K562 (cell line): ENCODE results near the gene LAMB2. TPM values are rescaled to one million over a fixed set of nuclear protein-coding genes. Genes with fewer than 3 reads are reported as not detected.

Source experiments
- microRNA-seq: library from miRNA; unstranded; fragments of <30 nt; microRNA quantifications from one replicate; pipeline ENCODE4, GENCODE V29; 2018; ENCODE audit warnings: borderline microRNAs expressed
- polyA plus RNA-seq, 8 experiments: library from polyadenylated mRNA; depleted of rRNA in 4 of 8; stranded (reverse) in 5 of 8; unstranded in 3 of 8; fragments of >200 nt; fragmentation: Nextera tagmentation in 2 of 8; fragmentation: Illumina TruSeq in 1 of 8; extraction: Ambion mirVana in 2 of 8; extraction: Trizol in 1 of 8; gene quantifications; 2 replicates each; pipeline versions ENCODE4 v1.2.1 to v1.2.3, GENCODE V29; 2011 to 2014; ENCODE audit warnings: inconsistent platforms in 1 of 8, missing spikeins in 1 of 8
- small RNA-seq: library from RNA; depleted of rRNA; stranded (forward); fragments of <200 nt; gene quantifications from one replicate; pipeline ENCODE3, GENCODE V24; 2014
- total RNA-seq, 7 experiments: library from RNA; depleted of rRNA in 6 of 7; stranded (reverse); fragments of >200 nt in 6 of 7; fragmentation: Illumina TruSeq in 2 of 7; extraction: Trizol in 2 of 7; gene quantifications; 2 replicates each; pipeline versions ENCODE4 v1.2.1 to v1.2.3, GENCODE V29; 2011 to 2021; ENCODE audit warnings: low replicate concordance in 1 of 7

LAMB2 gene
- total and polyA plus RNA-seq, 9 of the 15 experiments (the other 6 are each of a cell fraction or from before 2014, with no cell fraction given): 1.4 to 26.0 (median 16.2) TPM

Small RNAs within 50 kb of the gene (microRNA-seq; reads per million reads assigned to microRNA genes)
- gene MIR6890: not detected

Small RNAs within 50 kb of the gene (small RNA-seq; reads per million reads assigned to genes)
- gene RN7SL182P: not detected

Other genes starting within 250 kb of the LAMB2 start
Only the 7 nearest of the 15 such genes appear.
- 127 and 133 TPM in 2 replicates for gene NDUFAF3, start 110.9 kb downstream of the LAMB2 start, total RNA-seq (2014; rRNA removed)
- gene NDUFAF3, start 110.9 kb downstream of the LAMB2 start, total RNA-seq (2014; rRNA removed; fragmentation: Illumina TruSeq; extraction: Trizol): 17.9 and 22.4 TPM in 2 replicates
- gene NDUFAF3, start 110.9 kb downstream of the LAMB2 start, total RNA-seq (2015; rRNA removed; fragmentation: Illumina TruSeq; extraction: Trizol): 26.5 and 27.7 TPM in 2 replicates
- 73.3 and 77.2 TPM in 2 replicates for gene NDUFAF3, start 110.9 kb downstream of the LAMB2 start, total RNA-seq (2021)
- gene NDUFAF3, start 110.9 kb downstream of the LAMB2 start, polyA plus RNA-seq (2011; rRNA removed): 22.5 and 25.1 TPM in 2 replicates
- 39.8 and 49.8 TPM in 2 replicates for gene NDUFAF3, start 110.9 kb downstream of the LAMB2 start, polyA plus RNA-seq (2014; fragmentation: Illumina TruSeq; extraction: Trizol)
- 10 to 100 TPM; 17.0 to 36.3 TPM for gene NDUFAF3, start 110.9 kb downstream of the LAMB2 start, polyA plus RNA-seq (2014; fragmentation: Nextera tagmentation; extraction: Ambion mirVana)
- gene NDUFAF3, start 110.9 kb downstream of the LAMB2 start, polyA plus RNA-seq (2014; rRNA removed): 64.6 and 75.9 TPM in 2 replicates
- 376 and 506 TPM in 2 replicates for gene IMPDH2, start 103.7 kb downstream of the LAMB2 start, total RNA-seq (2014; rRNA removed)
- gene IMPDH2, start 103.7 kb downstream of the LAMB2 start, total RNA-seq (2014; rRNA removed; fragmentation: Illumina TruSeq; extraction: Trizol): 296 and 320 TPM in 2 replicates
- 359 and 366 TPM in 2 replicates for gene IMPDH2, start 103.7 kb downstream of the LAMB2 start, total RNA-seq (2015; rRNA removed; fragmentation: Illumina TruSeq; extraction: Trizol)
- 315 and 318 TPM in 2 replicates for gene IMPDH2, start 103.7 kb downstream of the LAMB2 start, total RNA-seq (2021)
- 332 and 336 TPM in 2 replicates for gene IMPDH2, start 103.7 kb downstream of the LAMB2 start, polyA plus RNA-seq (2011; rRNA removed)
- gene IMPDH2, start 103.7 kb downstream of the LAMB2 start, polyA plus RNA-seq (2014; fragmentation: Illumina TruSeq; extraction: Trizol): 362 and 391 TPM in 2 replicates
- gene IMPDH2, start 103.7 kb downstream of the LAMB2 start, polyA plus RNA-seq (2014; fragmentation: Nextera tagmentation; extraction: Ambion mirVana): 100 to 1,000 TPM; 426 to 507 TPM
- 352 and 442 TPM in 2 replicates for gene IMPDH2, start 103.7 kb downstream of the LAMB2 start, polyA plus RNA-seq (2014; rRNA removed)
- 54.6 and 59.0 TPM in 2 replicates for gene QRICH1, start 39.0 kb downstream of the LAMB2 start, total RNA-seq (2014; rRNA removed)
- 56.7 and 67.5 TPM in 2 replicates for gene QRICH1, start 39.0 kb downstream of the LAMB2 start, total RNA-seq (2014; rRNA removed; fragmentation: Illumina TruSeq; extraction: Trizol)
- 54.0 and 55.6 TPM in 2 replicates for gene QRICH1, start 39.0 kb downstream of the LAMB2 start, total RNA-seq (2015; rRNA removed; fragmentation: Illumina TruSeq; extraction: Trizol)
- gene QRICH1, start 39.0 kb downstream of the LAMB2 start, total RNA-seq (2021): 74.3 and 81.7 TPM in 2 replicates
- gene QRICH1, start 39.0 kb downstream of the LAMB2 start, polyA plus RNA-seq (2011; rRNA removed): 99.2 and 102 TPM in 2 replicates
- 65.1 and 73.3 TPM in 2 replicates for gene QRICH1, start 39.0 kb downstream of the LAMB2 start, polyA plus RNA-seq (2014; fragmentation: Illumina TruSeq; extraction: Trizol)
- 10 to 100 TPM; 20.1 to 20.5 TPM for gene QRICH1, start 39.0 kb downstream of the LAMB2 start, polyA plus RNA-seq (2014; fragmentation: Nextera tagmentation; extraction: Ambion mirVana)
- gene QRICH1, start 39.0 kb downstream of the LAMB2 start, polyA plus RNA-seq (2014; rRNA removed): 89.7 and 90.7 TPM in 2 replicates
- gene QARS1, start 28.3 kb downstream of the LAMB2 start, total RNA-seq (2014; rRNA removed): 273 and 315 TPM in 2 replicates
- gene QARS1, start 28.3 kb downstream of the LAMB2 start, total RNA-seq (2014; rRNA removed; fragmentation: Illumina TruSeq; extraction: Trizol): 146 and 170 TPM in 2 replicates
- 176 TPM in 2 replicates for gene QARS1, start 28.3 kb downstream of the LAMB2 start, total RNA-seq (2015; rRNA removed; fragmentation: Illumina TruSeq; extraction: Trizol)
- 297 and 298 TPM in 2 replicates for gene QARS1, start 28.3 kb downstream of the LAMB2 start, total RNA-seq (2021)
- gene QARS1, start 28.3 kb downstream of the LAMB2 start, polyA plus RNA-seq (2011; rRNA removed): 148 and 237 TPM in 2 replicates
- gene QARS1, start 28.3 kb downstream of the LAMB2 start, polyA plus RNA-seq (2014; fragmentation: Illumina TruSeq; extraction: Trizol): 305 and 381 TPM in 2 replicates
- 100 to 1,000 TPM; 230 to 310 TPM for gene QARS1, start 28.3 kb downstream of the LAMB2 start, polyA plus RNA-seq (2014; fragmentation: Nextera tagmentation; extraction: Ambion mirVana)
- gene QARS1, start 28.3 kb downstream of the LAMB2 start, polyA plus RNA-seq (2014; rRNA removed): 249 and 307 TPM in 2 replicates
- gene USP19, start 12.2 kb downstream of the LAMB2 start, total RNA-seq (2014; rRNA removed): 38.1 and 42.0 TPM in 2 replicates
- 15.5 and 20.0 TPM in 2 replicates for gene USP19, start 12.2 kb downstream of the LAMB2 start, total RNA-seq (2014; rRNA removed; fragmentation: Illumina TruSeq; extraction: Trizol)
- 20.8 and 25.2 TPM in 2 replicates for gene USP19, start 12.2 kb downstream of the LAMB2 start, total RNA-seq (2015; rRNA removed; fragmentation: Illumina TruSeq; extraction: Trizol)
- gene USP19, start 12.2 kb downstream of the LAMB2 start, total RNA-seq (2021): 64.7 and 65.9 TPM in 2 replicates
- 36.9 and 43.3 TPM in 2 replicates for gene USP19, start 12.2 kb downstream of the LAMB2 start, polyA plus RNA-seq (2011; rRNA removed)
- 34.9 and 37.6 TPM in 2 replicates for gene USP19, start 12.2 kb downstream of the LAMB2 start, polyA plus RNA-seq (2014; fragmentation: Illumina TruSeq; extraction: Trizol)
- under 1 TPM; 0.24 to 0.43 TPM for gene USP19, start 12.2 kb downstream of the LAMB2 start, polyA plus RNA-seq (2014; fragmentation: Nextera tagmentation; extraction: Ambion mirVana)
- gene USP19, start 12.2 kb downstream of the LAMB2 start, polyA plus RNA-seq (2014; rRNA removed): 37.9 and 47.7 TPM in 2 replicates
- gene CCDC71, start 33.3 kb upstream of the LAMB2 start, total RNA-seq (2014; rRNA removed): 14.3 and 24.7 TPM in 2 replicates
- gene CCDC71, start 33.3 kb upstream of the LAMB2 start, total RNA-seq (2014; rRNA removed; fragmentation: Illumina TruSeq; extraction: Trizol): 5.6 and 7.4 TPM in 2 replicates
- 12.2 and 13.0 TPM in 2 replicates for gene CCDC71, start 33.3 kb upstream of the LAMB2 start, total RNA-seq (2015; rRNA removed; fragmentation: Illumina TruSeq; extraction: Trizol)
- 18.4 and 18.7 TPM in 2 replicates for gene CCDC71, start 33.3 kb upstream of the LAMB2 start, total RNA-seq (2021)
- gene CCDC71, start 33.3 kb upstream of the LAMB2 start, polyA plus RNA-seq (2011; rRNA removed): 14.1 and 15.6 TPM in 2 replicates
- 17.1 and 20.1 TPM in 2 replicates for gene CCDC71, start 33.3 kb upstream of the LAMB2 start, polyA plus RNA-seq (2014; fragmentation: Illumina TruSeq; extraction: Trizol)
- under 1 TPM; 0.13 to 0.31 TPM for gene CCDC71, start 33.3 kb upstream of the LAMB2 start, polyA plus RNA-seq (2014; fragmentation: Nextera tagmentation; extraction: Ambion mirVana)
- gene CCDC71, start 33.3 kb upstream of the LAMB2 start, polyA plus RNA-seq (2014; rRNA removed): 19.3 and 21.7 TPM in 2 replicates
- gene KLHDC8B, start 38.5 kb upstream of the LAMB2 start, total RNA-seq (2014; rRNA removed): 28.6 and 39.4 TPM in 2 replicates
- 23.3 and 25.2 TPM in 2 replicates for gene KLHDC8B, start 38.5 kb upstream of the LAMB2 start, total RNA-seq (2014; rRNA removed; fragmentation: Illumina TruSeq; extraction: Trizol)
- gene KLHDC8B, start 38.5 kb upstream of the LAMB2 start, total RNA-seq (2015; rRNA removed; fragmentation: Illumina TruSeq; extraction: Trizol): 24.1 and 25.6 TPM in 2 replicates
- gene KLHDC8B, start 38.5 kb upstream of the LAMB2 start, total RNA-seq (2021): 32.9 and 34.1 TPM in 2 replicates
- 33.9 and 34.8 TPM in 2 replicates for gene KLHDC8B, start 38.5 kb upstream of the LAMB2 start, polyA plus RNA-seq (2011; rRNA removed)
- 24.1 and 30.4 TPM in 2 replicates for gene KLHDC8B, start 38.5 kb upstream of the LAMB2 start, polyA plus RNA-seq (2014; fragmentation: Illumina TruSeq; extraction: Trizol)
- gene KLHDC8B, start 38.5 kb upstream of the LAMB2 start, polyA plus RNA-seq (2014; fragmentation: Nextera tagmentation; extraction: Ambion mirVana): 1 to 10 TPM; 6.9 TPM
- 20.2 and 25.5 TPM in 2 replicates for gene KLHDC8B, start 38.5 kb upstream of the LAMB2 start, polyA plus RNA-seq (2014; rRNA removed)